ENCODE data around the gene NFXL1. TPM values are rescaled to one million over a fixed set of nuclear protein-coding genes. Genes with fewer than 3 reads are reported as not detected.

The NFXL1 gene
- total RNA-seq, 2 experiments from 2014 or later, result 10.4 to 11.4 TPM

- Mint-ChIP-seq H3K9me3 (no peaks in the 10 kb centered on the region), H3K4me3 (no peak overlapping the region), H3K4me1 (ENCODE audit: low read depth) (peaks cover 5% of the 10 kb centered on the region), H3K36me3 (ENCODE audit: low read depth) (no peaks in the 10 kb centered on the region), H3K27me3 (ENCODE audit: low read depth) (peaks cover 5% of the 10 kb centered on the region), H3K27ac (no peak overlapping the region)
- CTCF ChIA-PET, result interaction anchor here (1.5 kb wide), 1 partner anchor 10 kb away, joined by 5 read pairs; no protein-coding TSS in a partner anchor
- intact Hi-C loops (cut with micrococcal nuclease), result no loop called here
- DNase-seq, result no peak
Observed at GRCh38 chr4:47829438-47829837, 84.9 kb downstream of the NFXL1 start.

- no peak overlapping the region for H3K27ac Mint-ChIP-seq
- DNase-seq, result no peak
- no peaks in the 10 kb centered on the region for H3K36me3 Mint-ChIP-seq (ENCODE audit: low read depth)
- CTCF ChIA-PET, result interaction anchor here (0.6 to 2.2 kb wide), 5 partner anchors 9 to 237 kb away, joined by 3 to 10 read pairs (median 3); no protein-coding TSS in a partner anchor
- H3K4me1 Mint-ChIP-seq (ENCODE audit: low read depth), result peaks cover 5% of the 10 kb centered on the region
- no peak overlapping the region for H3K4me3 Mint-ChIP-seq
- peaks cover under 1% of the 10 kb centered on the region for H3K27me3 Mint-ChIP-seq (ENCODE audit: low read depth)
- no peaks in the 10 kb centered on the region for H3K9me3 Mint-ChIP-seq
- intact Hi-C loops (cut with micrococcal nuclease), result no loop called here
Observed at GRCh38 chr4:47827343-47828047, 86.9 kb downstream of the NFXL1 start.

GRCh38 chr4:47824840-47825239 is 89.5 kb downstream of the NFXL1 start:
- intact Hi-C loops (cut with micrococcal nuclease), result no loop called here
- no peaks in the 10 kb centered on the region for H3K27me3 Mint-ChIP-seq (ENCODE audit: low read depth)
- peaks cover 5% of the 10 kb centered on the region for H3K4me1 Mint-ChIP-seq (ENCODE audit: low read depth)
- no peaks in the 10 kb centered on the region for H3K9me3 Mint-ChIP-seq
- CTCF ChIA-PET, result interaction anchor here (0.9 kb wide), 1 partner anchor 12 kb away, joined by 6 read pairs; no protein-coding TSS in a partner anchor
- DNase-seq, result no peak
- H3K36me3 Mint-ChIP-seq (ENCODE audit: low read depth), result no peaks in the 10 kb centered on the region
- no peak overlapping the region for H3K27ac Mint-ChIP-seq
- H3K4me3 Mint-ChIP-seq, result no peak overlapping the region

- Mint-ChIP-seq H3K36me3 (ENCODE audit: low read depth) (no peaks in the 10 kb centered on the region), H3K4me1 (ENCODE audit: low read depth) (no peaks in the 10 kb centered on the region), H3K27me3 (ENCODE audit: low read depth) (peaks cover 10% of the 10 kb centered on the region), H3K4me3 (no peak overlapping the region), H3K27ac (no peak overlapping the region), H3K9me3 (no peaks in the 10 kb centered on the region)
- intact Hi-C loops (cut with micrococcal nuclease), result no loop called here
- CTCF ChIA-PET, result no interaction called here
- no peak for DNase-seq
Observed at GRCh38 chr4:47819178-47819577, 95.2 kb downstream of the NFXL1 start.

- CTCF ChIA-PET, result interaction anchor here (1.4 kb wide), 1 partner anchor 20 kb away, joined by 4 read pairs; the partner anchor contains the start of gene CORIN
- no peak overlapping the region for H3K4me3 Mint-ChIP-seq
- H3K9me3 Mint-ChIP-seq, result no peaks in the 10 kb centered on the region
- no peaks in the 10 kb centered on the region for H3K4me1 Mint-ChIP-seq (ENCODE audit: low read depth)
- intact Hi-C loops (cut with micrococcal nuclease), result no loop called here
- H3K27me3 Mint-ChIP-seq (ENCODE audit: low read depth), result peaks cover 19% of the 10 kb centered on the region
- DNase-seq, result no peak
- no peaks in the 10 kb centered on the region for H3K36me3 Mint-ChIP-seq (ENCODE audit: low read depth)
- H3K27ac Mint-ChIP-seq, result no peak overlapping the region
Observed at GRCh38 chr4:47817275-47817674, 97.1 kb downstream of the NFXL1 start.

GRCh38 chr4:47816748-47817147 is 97.6 kb downstream of the NFXL1 start:
- H3K27me3 Mint-ChIP-seq (ENCODE audit: low read depth), result peaks cover 19% of the 10 kb centered on the region
- CTCF ChIA-PET, result interaction anchor here (1.4 kb wide), 1 partner anchor 21 kb away, joined by 4 read pairs; the partner anchor contains the start of gene CORIN

GRCh38 chr4:47814618-47815295 is 99.6 kb downstream of the NFXL1 start:
- intact Hi-C loops (cut with micrococcal nuclease), result no loop called here
- Mint-ChIP-seq H3K4me3 (no peak overlapping the region), H3K27ac (no peak overlapping the region), H3K36me3 (ENCODE audit: low read depth) (no peaks in the 10 kb centered on the region), H3K9me3 (no peaks in the 10 kb centered on the region), H3K27me3 (ENCODE audit: low read depth) (peaks cover 27% of the 10 kb centered on the region), H3K4me1 (ENCODE audit: low read depth) (no peaks in the 10 kb centered on the region)
- CTCF ChIA-PET, result interaction anchor here (1.2 kb wide), 1 partner anchor 118 kb away, joined by 4 read pairs; no protein-coding TSS in a partner anchor
- no peak for DNase-seq

More at GRCh38 chr4:47816748-47817147, 97.6 kb downstream of the NFXL1 start:
- H3K36me3 Mint-ChIP-seq (ENCODE audit: low read depth), result no peaks in the 10 kb centered on the region
- no peaks in the 10 kb centered on the region for H3K9me3 Mint-ChIP-seq
- DNase-seq, result no peak
- H3K4me1 Mint-ChIP-seq (ENCODE audit: low read depth), result no peaks in the 10 kb centered on the region
- H3K4me3 Mint-ChIP-seq, result no peak overlapping the region
- no peak overlapping the region for H3K27ac Mint-ChIP-seq
- intact Hi-C loops (cut with micrococcal nuclease), result no loop called here

GRCh38 chr4:47809654-47810203 is 104.7 kb downstream of the NFXL1 start:
- no peak overlapping the region for H3K4me3 Mint-ChIP-seq
- H3K36me3 Mint-ChIP-seq (ENCODE audit: low read depth), result no peaks in the 10 kb centered on the region
- no peak overlapping the region for H3K27ac Mint-ChIP-seq
- no peaks in the 10 kb centered on the region for H3K4me1 Mint-ChIP-seq (ENCODE audit: low read depth)
- H3K9me3 Mint-ChIP-seq, result no peaks in the 10 kb centered on the region
- DNase-seq, result no peak
- intact Hi-C loops (cut with micrococcal nuclease), result no loop called here
- peaks cover 23% of the 10 kb centered on the region for H3K27me3 Mint-ChIP-seq (ENCODE audit: low read depth)
- CTCF ChIA-PET, result no interaction called here

- Mint-ChIP-seq H3K27me3 (ENCODE audit: low read depth) (no peaks in the 10 kb centered on the region), H3K27ac (no peak overlapping the region), H3K4me1 (ENCODE audit: low read depth) (no peaks in the 10 kb centered on the region), H3K4me3 (no peak overlapping the region), H3K36me3 (ENCODE audit: low read depth) (no peaks in the 10 kb centered on the region), H3K9me3 (no peaks in the 10 kb centered on the region)
- CTCF ChIA-PET, result no interaction called here
- intact Hi-C loops (cut with micrococcal nuclease), result no loop called here
- DNase-seq, result no peak
Observed at GRCh38 chr4:47804598-47804997, 109.8 kb downstream of the NFXL1 start.

GRCh38 chr4:47801481-47802002 is 112.8 kb downstream of the NFXL1 start:
- no peaks in the 10 kb centered on the region for H3K9me3 Mint-ChIP-seq

GRCh38 chr4:47798165-47798564 is 116.2 kb downstream of the NFXL1 start:
- Mint-ChIP-seq H3K4me1 (ENCODE audit: low read depth) (no peaks in the 10 kb centered on the region), H3K4me3 (no peak overlapping the region), H3K36me3 (ENCODE audit: low read depth) (no peaks in the 10 kb centered on the region), H3K27me3 (ENCODE audit: low read depth) (peaks cover 5% of the 10 kb centered on the region), H3K9me3 (no peaks in the 10 kb centered on the region), H3K27ac (no peak overlapping the region)
- no peak for DNase-seq
- CTCF ChIA-PET, result no interaction called here
- intact Hi-C loops (cut with micrococcal nuclease), result no loop called here

More at GRCh38 chr4:47801481-47802002, 112.8 kb downstream of the NFXL1 start:
- H3K27me3 Mint-ChIP-seq (ENCODE audit: low read depth), result no peaks in the 10 kb centered on the region
- H3K36me3 Mint-ChIP-seq (ENCODE audit: low read depth), result no peaks in the 10 kb centered on the region
- no peak for DNase-seq
- intact Hi-C loops (cut with micrococcal nuclease), result no loop called here
- H3K4me1 Mint-ChIP-seq (ENCODE audit: low read depth), result no peaks in the 10 kb centered on the region
- H3K27ac Mint-ChIP-seq, result no peak overlapping the region
- CTCF ChIA-PET, result no interaction called here
- no peak overlapping the region for H3K4me3 Mint-ChIP-seq

Data from activated naive CD4-positive, alpha-beta T cell treated with anti-CD3 and anti-CD28 coated beads for 36 hours (primary cell).